Suppressor macrophage treated with lipopolysaccharide for 1 hour (primary cell): Measurements from ENCODE around the gene SPACA7.
A peak's percentile ranks its signal among the peaks of the same experiment; 100 is the strongest.

Experiments used
- DNase-seq, 3 donors: peaks; one replicate each; pipeline ENCODE4 v3.0.0-alpha.2; 2020 to 2022

SPACA7 gene

DNA sequence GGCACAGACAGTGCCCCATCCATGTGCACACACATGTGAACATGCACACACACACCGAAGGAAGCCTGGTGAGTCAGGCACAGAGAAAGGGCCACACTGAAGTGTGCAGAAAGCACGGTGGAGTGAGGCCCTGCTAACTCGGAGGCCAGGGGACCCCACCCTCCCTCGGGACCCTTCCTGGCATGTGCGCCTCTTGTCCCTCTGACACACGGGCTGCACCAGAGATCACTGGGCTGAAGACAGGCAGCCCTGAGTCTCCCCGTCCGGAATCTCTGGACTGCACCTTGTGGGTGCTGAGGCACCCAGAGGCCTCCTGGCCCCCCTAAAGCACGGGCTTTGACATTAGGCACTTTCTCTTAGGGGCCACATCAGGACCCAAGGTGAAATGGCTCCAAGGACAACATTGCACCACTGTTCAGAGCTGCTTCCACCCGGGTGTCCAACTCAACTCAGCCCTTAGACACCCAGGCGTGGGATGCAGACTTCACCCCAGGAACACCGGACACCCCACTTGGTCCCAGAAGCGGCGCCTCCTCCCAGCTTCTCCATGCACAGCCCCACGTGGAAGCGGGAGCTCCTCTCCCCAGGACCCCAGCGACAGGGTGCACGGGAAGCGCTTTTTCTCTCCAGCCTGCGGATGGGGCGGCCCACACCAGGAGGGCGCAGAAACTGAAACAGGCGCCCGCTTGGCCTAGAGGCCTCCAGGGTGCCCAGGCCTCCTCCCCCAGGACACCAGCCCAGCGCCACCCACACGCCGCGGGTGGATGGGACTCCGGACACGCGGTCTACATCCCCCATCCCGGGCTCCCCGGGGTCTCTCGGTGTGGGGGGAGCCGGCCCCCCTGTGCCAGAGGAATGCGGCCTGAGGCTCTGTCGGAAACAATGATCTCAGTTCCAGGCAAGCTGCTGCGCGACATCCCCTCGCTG is 90.2 kb downstream of the SPACA7 start:
- peak in 1 of 3 donors; percentile 15 for DNase-seq

DNA sequence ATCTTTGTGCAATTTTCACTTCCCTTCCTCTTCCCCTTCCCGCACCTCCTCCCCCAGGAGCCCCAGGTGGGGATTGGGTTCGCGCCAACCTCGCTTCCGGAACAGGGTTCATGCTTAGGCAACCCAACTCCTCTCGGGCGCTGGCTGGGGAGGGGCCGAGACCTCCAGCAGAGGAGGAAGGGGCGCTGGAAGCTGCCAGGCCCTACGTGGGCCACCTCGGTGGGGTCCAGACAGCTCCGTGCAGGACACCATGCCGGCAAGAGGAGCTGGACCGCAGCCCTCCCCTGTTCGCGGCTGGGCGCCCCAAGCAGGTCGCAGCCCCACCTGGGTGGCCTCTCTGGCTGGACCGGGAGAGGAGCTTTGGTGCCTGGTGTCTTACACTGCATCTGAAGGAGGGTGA is 91.1 kb downstream of the SPACA7 start:
- no peak for DNase-seq

DNA sequence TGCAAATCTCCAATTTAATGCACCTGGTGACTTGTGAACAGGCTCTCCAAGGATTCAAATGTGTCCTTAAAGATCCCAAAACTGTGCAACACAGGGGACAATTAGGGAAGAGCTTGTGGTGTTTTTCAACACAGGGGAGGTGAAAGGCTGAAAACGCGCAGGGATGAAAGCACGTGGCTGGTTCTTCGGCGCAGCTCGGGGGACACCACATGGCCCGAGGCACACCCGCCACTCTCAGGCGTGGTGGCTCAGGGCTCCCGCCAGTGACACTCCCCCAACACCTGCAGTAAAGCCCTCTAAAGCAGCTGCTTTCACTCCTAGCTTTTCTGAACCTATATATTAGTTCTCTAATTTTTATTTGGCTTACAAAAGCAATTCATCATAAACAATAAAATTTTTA is 91.9 kb downstream of the SPACA7 start:
- DNase-seq = no peak

DNA sequence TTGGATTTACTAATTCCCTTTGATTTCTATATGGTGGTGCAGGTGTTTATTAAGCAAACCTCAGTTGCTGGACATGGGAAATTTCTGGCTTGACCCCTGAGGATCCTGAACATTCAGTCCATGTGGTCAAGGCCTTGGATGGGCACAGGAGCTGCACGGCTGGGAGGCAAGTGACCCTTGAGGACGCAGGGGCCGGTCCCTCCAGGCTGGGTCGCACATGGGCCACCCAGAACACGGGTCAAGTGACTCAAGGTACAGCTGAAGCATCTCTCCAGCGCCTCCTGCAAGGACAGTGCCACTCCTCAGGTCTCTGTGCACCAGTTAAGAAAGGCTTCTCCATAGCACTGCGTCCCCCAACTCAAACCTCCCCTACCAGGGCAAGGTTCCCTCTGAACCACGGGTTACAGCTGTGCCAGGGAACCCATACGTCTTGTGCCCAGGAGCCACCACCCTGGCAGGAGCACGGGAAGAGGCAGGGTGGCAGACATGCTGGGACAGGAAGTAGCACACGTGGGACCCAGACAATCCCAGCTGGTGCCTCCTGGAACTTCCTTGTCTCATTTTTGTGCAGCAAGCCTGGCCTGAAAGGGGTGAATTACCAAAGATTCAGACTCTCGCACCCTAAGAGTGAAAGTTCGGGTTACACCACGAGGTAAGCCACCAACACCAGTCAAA is 93.1 kb downstream of the SPACA7 start:
- DNase-seq = no peak

DNA sequence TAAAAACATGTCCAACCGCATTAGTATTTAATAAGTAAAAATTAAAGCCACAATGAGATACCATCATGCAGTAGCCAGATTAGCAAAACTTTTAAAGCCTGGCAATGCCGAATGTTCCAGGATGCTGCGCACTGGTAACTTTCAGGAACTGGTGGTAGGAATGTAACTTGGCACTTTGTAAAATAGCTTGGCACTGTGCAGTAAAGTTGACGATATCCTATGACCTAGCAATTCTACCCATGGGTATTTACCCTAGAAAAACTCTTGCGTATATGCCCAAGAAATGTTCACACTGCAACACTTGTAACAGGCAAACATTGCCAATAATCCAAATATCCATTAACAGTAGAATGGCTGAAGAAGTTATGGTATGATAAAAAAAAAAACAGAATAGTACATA is 97.7 kb downstream of the SPACA7 start:
- DNase-seq = no peak

DNA sequence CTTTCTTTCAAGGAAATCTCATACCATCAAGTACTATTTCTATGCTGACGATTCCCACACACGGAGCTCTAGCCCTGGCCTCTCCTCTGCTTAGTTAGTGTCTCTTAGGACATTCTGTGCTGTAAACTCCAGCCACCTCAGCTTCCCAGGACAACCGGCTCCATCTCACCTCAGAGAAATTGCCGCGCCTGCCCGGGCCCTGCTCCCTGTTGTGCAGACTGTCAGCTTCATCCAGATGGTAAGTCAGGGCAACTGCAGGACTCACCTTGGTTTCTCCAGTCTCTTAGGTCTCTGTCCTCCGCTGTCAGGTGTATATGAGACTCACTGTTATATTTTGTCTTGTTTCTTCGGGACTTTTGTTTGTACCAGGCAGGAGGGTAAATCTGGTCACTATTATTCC is 98.7 kb downstream of the SPACA7 start:
- DNase-seq = no peak

DNA sequence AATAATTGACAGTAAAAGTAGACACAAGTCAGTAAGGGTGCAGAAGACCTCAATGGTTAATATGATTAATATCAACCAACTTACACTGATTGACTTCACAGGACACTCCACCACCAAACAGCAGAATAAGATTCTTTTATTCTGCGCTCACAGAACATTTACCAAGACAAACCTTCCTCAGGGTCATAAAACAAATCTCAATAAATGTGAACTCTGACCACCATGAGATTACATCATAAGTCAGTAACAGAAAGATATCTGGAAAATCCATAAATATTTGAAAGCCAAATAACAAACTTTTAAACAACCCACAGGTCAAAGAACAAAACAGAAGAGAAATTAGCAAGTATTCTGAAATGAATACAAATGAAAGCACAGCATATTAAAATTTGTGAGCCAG is 99.7 kb downstream of the SPACA7 start:
- DNase-seq = no peak

DNA sequence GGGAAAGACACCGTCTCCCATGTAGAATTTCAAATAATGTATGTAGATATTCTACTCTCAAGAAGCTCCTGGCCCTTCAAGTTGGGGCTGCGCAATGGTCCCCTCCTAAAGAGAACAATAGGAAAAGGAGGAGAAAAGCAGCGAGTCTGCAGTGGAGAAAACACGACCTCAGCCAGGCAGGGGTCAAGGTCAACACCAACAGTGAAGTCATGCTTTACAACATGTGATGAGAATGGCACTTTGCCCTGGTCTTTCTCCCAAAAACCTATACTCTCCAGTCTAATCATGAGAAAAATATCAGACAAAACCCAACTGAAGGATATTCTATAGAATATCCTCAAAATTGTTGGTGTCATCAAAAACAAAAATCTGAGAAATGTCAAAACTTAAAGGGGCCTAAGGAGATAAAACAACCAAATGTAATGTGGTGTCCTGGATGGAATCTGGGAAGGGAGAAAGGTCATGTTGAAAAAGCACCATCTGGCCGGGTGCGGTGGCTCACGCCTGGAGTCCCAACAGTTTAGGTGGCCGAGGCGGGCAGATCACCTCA is 101.0 kb downstream of the SPACA7 start:
- DNase-seq = no peak

DNA sequence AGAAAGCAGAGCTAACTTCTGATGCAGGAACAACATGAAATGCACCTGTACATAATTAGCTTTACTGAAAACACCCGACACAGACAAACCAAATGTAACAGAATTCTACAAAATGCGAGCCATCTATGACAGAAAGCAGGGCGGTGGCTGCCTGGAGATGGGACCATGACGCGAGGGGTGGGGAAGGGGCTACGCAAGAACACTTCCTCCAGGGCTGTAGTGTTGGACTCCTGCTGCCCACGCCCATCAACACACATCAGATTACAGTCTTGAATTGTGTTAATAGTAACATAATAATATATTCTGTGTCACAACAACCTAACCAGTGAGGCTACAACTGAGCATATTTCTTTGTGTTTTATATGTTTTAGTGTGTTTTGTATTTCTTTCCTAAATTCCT is 103.2 kb downstream of the SPACA7 start:
- DNase-seq = no peak

DNA sequence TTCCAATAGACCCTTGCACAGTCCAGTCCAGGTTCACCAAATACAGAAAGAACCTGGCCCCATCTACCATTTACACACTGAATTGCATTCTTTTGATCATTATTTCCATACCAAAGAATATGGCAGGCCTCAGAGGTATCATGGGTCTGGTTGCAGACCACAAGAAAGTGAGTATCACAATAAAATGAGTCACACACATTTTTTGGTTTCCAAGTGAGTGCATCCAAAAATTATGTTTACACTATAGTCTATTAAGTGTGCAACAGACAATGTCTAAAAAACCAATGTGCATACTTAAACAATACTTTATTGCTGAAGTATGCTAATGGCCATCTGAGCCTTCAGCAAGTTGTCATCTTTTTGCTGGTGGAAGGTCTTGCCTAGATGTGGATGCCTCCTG is 105.3 kb downstream of the SPACA7 start:
- DNase-seq = no peak

DNA sequence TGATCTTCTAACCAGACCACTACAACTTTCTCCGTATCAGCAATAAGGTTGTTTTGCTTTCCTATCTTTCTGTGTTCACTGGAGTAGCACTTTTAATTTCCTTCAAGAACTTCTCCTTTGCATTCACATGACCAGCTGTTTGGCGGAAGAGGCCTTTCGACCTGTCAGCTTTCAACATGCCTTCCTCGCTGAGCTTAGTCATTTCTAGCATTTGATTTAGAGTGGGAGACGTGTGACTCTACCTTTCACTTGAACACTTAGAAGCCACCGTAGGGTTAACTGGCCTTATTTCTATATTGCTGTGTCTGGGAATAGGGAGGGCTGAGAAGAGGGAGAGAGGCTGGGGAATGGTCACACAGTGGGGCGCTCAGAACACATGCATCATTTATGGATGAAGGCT is 107.1 kb downstream of the SPACA7 start:
- peak in 2 of 3 donors; percentile 3 to 7 for DNase-seq
